ENCODE measurements around the gene EIF2B2.

The EIF2B2 gene

GRCh38 chr14:75044752-75045151 lies 42.0 kb downstream of the EIF2B2 start:
- DNase-seq (ENCODE audit: low read depth), result no peak

GRCh38 chr14:75046275-75046674 lies 43.6 kb downstream of the EIF2B2 start:
- no peak for DNase-seq (ENCODE audit: low read depth)

GRCh38 chr14:75046899-75047298 lies 44.2 kb downstream of the EIF2B2 start:
- DNase-seq (ENCODE audit: low read depth), result no peak

GRCh38 chr14:75047506-75047905 lies 44.8 kb downstream of the EIF2B2 start:
- DNase-seq (ENCODE audit: low read depth), result no peak

- no peak for DNase-seq (ENCODE audit: low read depth)
Measured at GRCh38 chr14:75048101-75048500, 45.4 kb downstream of the EIF2B2 start.

- no peak for DNase-seq (ENCODE audit: low read depth)
Measured at GRCh38 chr14:75049136-75049535, 46.4 kb downstream of the EIF2B2 start.

- DNase-seq (ENCODE audit: low read depth), result no peak
Measured at GRCh38 chr14:75049731-75050201, 47.0 kb downstream of the EIF2B2 start.

GRCh38 chr14:75050852-75051555 lies 48.3 kb downstream of the EIF2B2 start, which contains the start of gene MLH3:
MLH3 (minus strand) TSS chr14:75051467; CDS start chr14:75049655, 1,812 bp downstream.
- DNase-seq (ENCODE audit: low read depth), result peak; percentile 79

GRCh38 chr14:75051556-75051899 lies 48.8 kb downstream of the EIF2B2 start:
- no peak for DNase-seq (ENCODE audit: low read depth)

- DNase-seq (ENCODE audit: low read depth), result no peak
Measured at GRCh38 chr14:75053396-75054291, 50.9 kb downstream of the EIF2B2 start.

- DNase-seq (ENCODE audit: low read depth), result no peak
Measured at GRCh38 chr14:75054421-75054820, 51.7 kb downstream of the EIF2B2 start.

- no peak for DNase-seq (ENCODE audit: low read depth)
Measured at GRCh38 chr14:75059642-75060041, 56.9 kb downstream of the EIF2B2 start.

- DNase-seq (ENCODE audit: low read depth), result no peak
Measured at GRCh38 chr14:75060420-75060819, 57.7 kb downstream of the EIF2B2 start.
